Islet precursor cell (in vitro differentiated cells): ENCODE measurements around the gene ATXN3L.
"Not testable (repeated sequence)": the region's sequence is repeated elsewhere in the genome, so short reads cannot be mapped to it uniquely, and the experiment has no call there.

ENCODE experiments used
- DNase-seq: peaks from one replicate; pipeline ENCODE4 v3.0.0-alpha.2; 2018

ATXN3L gene

GRCh38 chrX:13304052-13304451 lies 15.8 kb downstream of the ATXN3L start:
- DNase-seq = no peak

- DNase-seq = not testable (repeated sequence)
Observed at GRCh38 chrX:13303248-13303647, 16.6 kb downstream of the ATXN3L start.

- DNase-seq = no peak
Observed at GRCh38 chrX:13298836-13299235, 21.0 kb downstream of the ATXN3L start.

- DNase-seq = no peak
Observed at GRCh38 chrX:13295841-13296240, 24.0 kb downstream of the ATXN3L start.

- peak; percentile 66 for DNase-seq
Observed at GRCh38 chrX:13293700-13294099, 26.2 kb downstream of the ATXN3L start.

GRCh38 chrX:13290891-13291614 lies 28.8 kb downstream of the ATXN3L start:
- no peak for DNase-seq

GRCh38 chrX:13288671-13289070 lies 31.2 kb downstream of the ATXN3L start:
- DNase-seq = no peak

GRCh38 chrX:13287816-13288215 lies 32.0 kb downstream of the ATXN3L start:
- DNase-seq = no peak

GRCh38 chrX:13285693-13286092 lies 34.2 kb downstream of the ATXN3L start:
- peak; percentile 73 for DNase-seq

- no peak for DNase-seq
Observed at GRCh38 chrX:13285229-13285628, 34.6 kb downstream of the ATXN3L start.

- DNase-seq = no peak
Observed at GRCh38 chrX:13284570-13284969, 35.3 kb downstream of the ATXN3L start.

- no peak for DNase-seq
Observed at GRCh38 chrX:13283950-13284546, 35.8 kb downstream of the ATXN3L start.

- DNase-seq = peak; percentile 68
Observed at GRCh38 chrX:13283512-13283911, 36.3 kb downstream of the ATXN3L start.

- no peak for DNase-seq
Observed at GRCh38 chrX:13281289-13281688, 38.6 kb downstream of the ATXN3L start.

GRCh38 chrX:13279279-13280018 lies 40.4 kb downstream of the ATXN3L start:
- no peak for DNase-seq

GRCh38 chrX:13277539-13277938 lies 42.3 kb downstream of the ATXN3L start:
- no peak for DNase-seq

GRCh38 chrX:13276991-13277390 lies 42.9 kb downstream of the ATXN3L start:
- DNase-seq = no peak

GRCh38 chrX:13275031-13275430 lies 44.8 kb downstream of the ATXN3L start:
- DNase-seq = no peak

- peak; percentile 53 for DNase-seq
Observed at GRCh38 chrX:13272426-13272825, 47.4 kb downstream of the ATXN3L start.

GRCh38 chrX:13271511-13271910 lies 48.3 kb downstream of the ATXN3L start:
- no peak for DNase-seq

GRCh38 chrX:13270360-13270759 lies 49.5 kb downstream of the ATXN3L start:
- no peak for DNase-seq

GRCh38 chrX:13268874-13269273 lies 51.0 kb downstream of the ATXN3L start:
- no peak for DNase-seq
